GM03348 (cell line): ENCODE measurements around the gene CAMK2G.
A peak's percentile ranks its signal among the peaks of the same experiment; 100 is the strongest.

ENCODE experiments used
- DNase-seq: peaks from one replicate; pipeline ENCODE4 v3.0.0; 2012; ENCODE audit warnings: low spot score

CAMK2G gene

DNA sequence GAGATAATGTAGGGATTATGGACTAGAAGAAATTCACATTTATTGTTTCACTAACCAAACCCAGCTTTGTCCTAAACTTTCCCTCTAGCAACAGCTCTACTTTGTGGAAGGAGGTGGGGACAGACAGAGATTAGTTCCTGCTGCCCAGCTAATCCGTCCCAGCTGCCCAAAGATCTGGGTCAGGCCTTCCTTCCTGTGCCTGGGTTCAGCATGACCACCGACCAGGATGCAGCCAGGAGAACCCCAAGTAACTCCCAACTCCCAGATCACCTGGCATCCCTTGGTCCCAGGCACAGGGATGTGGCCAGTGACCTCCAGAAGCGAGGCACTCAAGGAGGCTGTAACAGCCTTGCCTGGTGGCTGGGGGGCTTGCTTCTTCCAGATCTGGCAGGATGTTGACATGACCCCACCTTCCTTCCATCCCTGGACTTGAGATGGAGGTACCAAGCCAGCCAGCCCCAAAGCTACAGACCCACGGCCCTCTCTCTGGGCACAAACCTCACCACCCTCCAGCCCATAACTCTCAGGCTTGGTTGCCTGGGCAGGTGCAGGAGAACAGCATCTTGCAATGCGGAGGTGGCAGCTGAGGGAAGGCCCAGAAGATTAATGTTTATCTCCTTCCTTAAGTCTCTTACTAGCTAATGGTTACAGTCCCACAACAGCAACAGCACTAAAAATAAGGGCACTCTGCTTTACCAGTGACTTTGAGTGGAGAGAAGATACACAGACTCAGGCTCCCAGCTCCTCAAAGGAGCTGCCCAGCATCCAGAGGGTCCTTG, 11.1 kb downstream of the CAMK2G start:
- DNase-seq = no peak

GRCh38 chr10:73862011-73862410, 12.3 kb downstream of the CAMK2G start:
- DNase-seq = no peak

DNA sequence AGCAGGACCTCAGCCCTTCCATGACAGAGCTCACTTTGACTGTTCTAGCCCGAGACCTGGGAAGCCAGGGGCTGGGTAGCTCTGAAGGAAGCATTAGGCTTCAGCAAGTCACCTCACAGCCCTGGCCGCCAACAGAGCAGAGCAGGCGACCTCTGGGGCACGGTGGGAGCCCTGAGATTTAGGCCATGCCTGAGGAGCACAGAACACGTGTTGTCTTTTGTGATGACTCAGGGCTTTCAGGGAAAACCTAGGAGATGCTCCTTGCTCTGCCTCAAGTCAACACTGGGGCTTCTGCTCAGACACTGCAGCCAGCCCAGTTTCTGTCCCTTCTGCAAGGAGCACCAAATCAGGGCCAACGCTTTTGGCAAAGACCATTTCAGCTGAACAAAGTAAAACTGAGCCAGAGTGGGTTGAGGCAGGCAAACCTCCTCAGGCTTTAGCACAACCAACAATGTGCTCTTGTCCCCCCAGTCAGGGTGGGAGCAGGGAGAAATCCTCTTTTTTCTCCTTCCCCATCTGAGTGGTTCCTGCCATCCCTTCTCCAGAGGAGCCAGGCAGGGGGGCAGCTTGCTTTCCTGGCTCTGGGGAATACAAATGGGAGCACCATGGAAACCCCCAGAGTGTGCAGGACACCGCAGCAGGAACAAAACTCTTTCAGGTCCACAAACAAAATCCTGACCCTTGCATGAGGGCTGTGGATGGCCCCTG, 14.4 kb downstream of the CAMK2G start:
- no peak for DNase-seq

DNA sequence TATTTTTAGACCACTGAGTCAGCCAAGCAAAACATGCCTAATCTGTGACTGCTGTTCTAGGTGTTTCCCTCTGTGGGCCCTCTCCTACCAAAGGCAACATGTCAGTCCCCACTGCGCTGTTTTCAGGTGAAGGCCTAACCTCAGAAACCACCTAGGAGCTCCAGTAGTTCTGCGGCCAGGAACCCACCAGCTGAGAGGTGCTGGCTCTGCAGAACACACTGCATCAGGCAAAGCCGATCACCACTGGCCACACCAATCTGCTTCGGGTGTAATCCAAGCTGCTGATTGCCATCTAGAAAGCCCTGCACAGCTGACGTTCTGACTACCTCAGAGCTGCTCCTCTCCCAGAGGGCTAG, 14.9 kb downstream of the CAMK2G start:
- no peak for DNase-seq

DNA sequence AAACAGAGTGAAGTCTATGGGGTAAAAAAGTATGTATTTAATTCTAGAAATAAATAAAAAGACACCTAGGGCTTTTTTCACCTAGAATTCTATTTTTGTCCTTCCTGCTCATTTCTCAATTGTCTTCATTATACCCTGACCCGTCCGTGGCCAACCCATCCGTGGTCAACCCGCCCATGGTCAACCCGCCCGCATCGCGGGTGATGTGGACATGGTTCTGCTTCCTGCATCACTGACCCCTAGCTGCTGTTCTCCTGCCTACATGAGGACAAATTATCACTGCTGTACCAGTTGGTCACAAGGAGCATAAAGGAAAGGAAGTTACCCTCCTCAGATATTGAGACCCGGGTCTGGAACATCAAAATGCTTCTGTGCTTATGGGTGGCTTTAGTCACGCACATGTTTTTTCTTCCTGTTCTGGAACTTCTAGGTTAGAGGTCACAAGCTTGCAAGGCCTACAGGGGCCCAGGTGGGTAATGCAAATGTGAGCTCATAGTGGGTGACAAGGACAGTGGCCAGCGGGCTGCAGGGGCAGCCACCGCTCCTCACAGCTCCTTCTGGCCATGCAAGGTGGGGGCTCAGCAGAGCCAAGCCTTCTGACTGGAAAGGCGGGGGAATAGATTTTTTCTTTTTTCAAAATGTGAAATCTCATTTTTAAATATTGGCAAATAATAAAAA, 15.5 kb downstream of the CAMK2G start:
- no peak for DNase-seq

DNA sequence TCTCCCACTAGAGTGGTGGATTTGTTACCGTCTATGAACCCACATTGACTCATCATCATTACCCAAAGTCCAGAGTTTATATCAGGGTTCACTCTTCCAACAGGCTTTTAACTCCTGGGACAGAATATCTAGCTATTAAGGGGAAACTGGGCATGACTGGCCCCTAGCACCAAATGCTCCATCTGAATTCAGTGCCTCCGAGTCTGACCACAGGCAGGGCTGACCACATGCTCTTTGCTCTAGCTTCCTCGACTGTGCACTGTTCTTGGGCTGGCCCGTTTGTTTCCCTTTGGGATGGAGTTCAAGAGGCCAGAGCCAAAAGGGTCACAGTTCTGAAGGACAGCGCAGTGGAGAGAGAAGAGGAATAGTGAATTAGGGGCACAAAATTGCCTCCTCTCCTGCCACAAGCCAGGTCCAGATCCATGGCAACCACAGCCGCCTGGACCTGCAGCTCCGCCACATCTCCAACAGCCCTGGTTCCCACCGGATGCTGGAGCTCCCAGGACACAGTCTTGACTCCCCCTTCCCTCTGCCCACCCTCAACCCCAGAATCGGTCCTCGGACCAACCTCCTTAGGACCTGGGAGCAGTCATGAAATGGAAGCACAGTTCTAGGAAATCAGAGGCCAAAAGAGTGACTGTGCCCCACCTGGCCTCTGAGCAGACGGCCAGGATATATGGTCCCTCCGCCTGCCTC, 16.2 kb downstream of the CAMK2G start:
- no peak for DNase-seq

DNA sequence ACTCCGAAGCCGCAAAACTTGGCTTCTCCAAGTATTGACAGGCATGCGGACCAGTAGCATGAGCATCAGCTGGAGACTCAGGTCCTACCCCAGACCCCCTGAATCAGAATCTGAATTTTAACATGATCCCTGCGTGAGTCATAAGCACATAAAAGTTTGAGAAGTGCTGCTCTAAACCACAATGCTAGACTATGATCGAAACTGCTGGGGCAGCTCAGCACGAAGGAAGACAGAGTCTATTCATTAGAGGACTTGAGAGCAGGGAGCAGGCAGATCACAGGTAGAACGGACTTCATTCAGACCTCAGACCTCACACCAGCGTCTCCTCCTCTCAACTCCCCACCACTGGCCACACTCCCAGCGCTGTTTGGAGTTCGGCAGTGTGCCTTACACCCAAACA, 16.9 kb downstream of the CAMK2G start:
- no peak for DNase-seq

- no peak for DNase-seq
These were observed 18.1 kb downstream of the CAMK2G start for GRCh38 chr10:73856261-73856660.

DNA sequence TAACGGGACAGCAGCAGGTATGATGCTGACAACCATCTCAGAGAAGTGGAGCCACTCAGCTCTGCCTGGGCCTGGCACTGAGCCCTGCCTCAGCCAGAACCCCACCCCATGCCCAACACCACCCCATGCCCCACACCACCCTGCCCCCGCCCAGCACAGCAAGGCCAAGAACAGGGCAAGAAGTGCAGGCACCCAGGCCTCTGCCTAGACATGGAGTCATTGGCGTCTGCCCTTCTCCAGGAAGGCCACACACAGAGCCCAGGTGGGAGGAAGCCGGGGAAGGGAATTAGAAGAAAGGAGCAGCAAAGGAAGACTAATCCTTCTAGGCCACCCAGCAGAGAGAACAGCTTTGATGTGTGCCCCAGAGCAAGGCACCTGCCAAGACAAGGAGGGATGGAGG, 18.9 kb downstream of the CAMK2G start:
- no peak for DNase-seq

- DNase-seq = no peak
These were observed 20.0 kb downstream of the CAMK2G start for GRCh38 chr10:73854310-73854709.

DNA sequence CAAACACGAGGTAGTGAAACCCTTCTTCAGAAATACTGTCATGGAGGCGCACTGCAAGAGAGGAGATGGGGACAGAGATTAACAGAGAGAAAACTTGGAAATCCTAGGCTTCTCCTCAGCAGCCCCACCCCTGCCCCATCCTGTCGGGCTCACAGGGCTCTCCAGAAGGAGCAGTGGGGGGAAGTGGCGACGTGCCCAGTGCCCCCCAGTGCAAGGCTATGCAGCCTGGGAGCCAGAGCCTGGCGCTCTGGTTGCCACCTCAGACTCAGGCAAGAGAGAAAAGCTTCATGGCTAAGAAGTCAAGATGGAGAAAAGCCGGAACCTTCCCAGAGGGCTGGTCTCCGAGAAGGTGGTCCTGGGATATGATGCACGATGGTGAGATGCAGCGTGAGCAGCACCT, 21.2 kb downstream of the CAMK2G start:
- no peak for DNase-seq

DNA sequence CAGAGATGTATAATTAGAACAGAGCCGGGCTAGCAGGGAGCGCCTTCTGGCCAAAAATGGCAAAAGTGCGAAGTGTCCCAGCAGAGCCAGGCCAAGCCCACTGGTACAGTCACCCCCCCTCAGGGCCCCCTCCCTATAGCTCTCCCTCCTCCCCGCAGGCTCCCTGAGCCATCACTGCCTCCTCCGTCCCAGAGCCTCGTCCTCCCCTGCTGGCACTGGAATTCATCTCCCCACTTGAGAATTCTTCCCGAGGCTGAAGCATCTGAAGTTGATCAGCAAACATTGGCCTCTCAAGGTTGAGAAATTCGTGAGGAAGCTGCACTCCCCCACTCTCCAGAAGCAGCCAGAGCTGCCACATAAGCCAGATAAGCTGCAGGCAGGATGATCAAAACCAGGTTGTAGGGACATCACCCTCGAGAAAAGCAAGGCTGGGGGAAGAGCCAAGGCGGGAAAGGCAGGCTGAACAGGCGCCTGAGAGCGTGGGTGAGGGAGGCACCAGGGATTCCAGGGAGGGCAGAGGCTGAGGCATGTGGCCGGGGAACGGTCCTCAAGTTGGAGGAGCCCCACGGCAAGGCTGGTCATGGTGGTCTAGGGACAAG, 23.4 kb downstream of the CAMK2G start:
- peak; percentile 94 for DNase-seq

- no peak for DNase-seq
These were observed 24.1 kb downstream of the CAMK2G start for GRCh38 chr10:73850211-73850610.

DNA sequence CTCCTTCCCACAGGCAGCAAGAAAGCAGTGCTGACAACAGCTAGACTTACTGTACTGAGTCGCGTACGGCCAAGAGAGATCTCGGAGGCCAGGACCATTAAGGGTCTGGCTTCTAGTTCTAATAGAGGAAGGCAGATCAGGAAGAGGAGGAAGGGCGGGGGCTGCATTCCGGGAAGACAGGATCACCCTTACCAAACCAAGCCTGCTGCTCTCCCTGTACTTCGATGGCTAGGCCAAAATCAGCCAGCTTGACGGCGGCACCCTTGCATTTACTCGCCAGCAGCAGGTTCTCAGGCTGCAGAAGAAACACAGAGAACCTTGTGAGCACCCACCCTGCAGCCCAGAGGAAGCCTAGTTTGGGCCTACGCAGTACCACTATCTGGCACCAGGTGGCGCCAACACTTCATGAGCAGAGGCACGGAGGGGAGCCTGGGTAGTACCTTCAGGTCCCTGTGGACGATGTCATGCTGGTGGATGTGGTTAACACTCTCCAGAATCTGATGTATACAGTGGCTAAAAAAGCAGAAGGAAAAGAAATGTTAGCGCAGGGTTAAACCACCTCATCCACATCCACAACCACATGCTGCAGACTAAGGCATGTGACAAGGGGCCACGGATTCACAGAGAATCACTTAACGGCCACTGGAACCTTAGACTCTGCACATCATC, 25.4 kb downstream of the CAMK2G start:
- peak; percentile 91 for DNase-seq

- no peak for DNase-seq
These were observed 27.3 kb downstream of the CAMK2G start for GRCh38 chr10:73847031-73847430.

GRCh38 chr10:73843261-73843660, 31.1 kb downstream of the CAMK2G start:
- no peak for DNase-seq

DNA sequence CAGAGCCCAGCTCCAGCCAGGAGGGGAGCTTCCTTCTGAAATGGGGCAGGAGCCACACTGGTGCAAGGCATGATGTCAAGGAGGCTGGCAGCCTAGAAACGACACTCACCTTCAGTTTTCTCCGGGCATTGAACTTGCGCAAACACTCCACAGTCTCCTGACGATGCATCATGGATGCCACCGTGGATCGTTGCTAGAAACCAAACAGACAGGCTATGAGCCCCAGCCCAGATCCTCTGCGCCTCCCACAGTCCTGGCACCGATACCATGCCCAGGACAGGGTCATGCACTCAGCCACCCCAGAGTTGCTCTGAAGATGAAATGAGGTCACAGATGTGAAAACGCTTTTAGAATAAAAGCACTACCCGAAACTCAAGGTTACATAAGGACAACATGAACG, 32.0 kb downstream of the CAMK2G start:
- DNase-seq = no peak

DNA sequence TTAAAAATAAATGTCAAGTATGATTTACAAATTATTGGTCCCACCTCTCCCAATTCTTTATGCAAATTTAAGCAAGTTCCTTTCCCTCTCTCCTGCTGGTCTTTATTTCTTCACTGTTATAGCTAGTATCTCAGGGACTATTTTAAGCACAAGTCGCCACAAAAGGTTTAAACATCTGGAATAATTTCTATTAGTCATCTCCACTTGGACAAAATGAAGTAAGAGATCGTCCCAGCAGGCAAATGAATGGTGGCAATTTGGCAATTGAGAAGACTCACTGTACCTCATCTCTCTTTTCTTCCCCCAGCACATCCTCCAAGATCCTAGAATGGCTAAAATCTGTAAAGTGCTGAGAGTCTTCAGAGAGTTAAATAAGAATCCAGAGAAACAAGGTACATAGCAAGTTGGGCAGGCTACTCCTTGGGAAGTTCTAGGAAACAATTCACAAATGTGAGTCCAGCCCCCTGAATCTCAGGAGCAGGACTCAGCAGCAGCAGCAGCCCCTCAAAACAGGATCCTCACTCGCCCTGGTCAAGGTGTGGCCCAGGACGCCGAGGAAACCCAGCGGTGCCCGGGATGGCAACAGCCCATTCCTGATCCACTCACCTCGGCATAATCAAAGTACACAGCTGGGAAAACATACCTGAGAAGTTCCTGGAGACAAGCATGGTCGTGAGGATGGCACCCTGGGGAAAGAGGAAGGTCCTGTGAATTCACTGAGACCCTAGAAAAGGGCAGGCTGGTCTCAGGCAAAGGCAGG, 32.6 kb downstream of the CAMK2G start:
- peak; percentile 55 for DNase-seq

GRCh38 chr10:73841061-73841421, 33.3 kb downstream of the CAMK2G start:
- DNase-seq = no peak

- no peak for DNase-seq
These were observed 33.8 kb downstream of the CAMK2G start for GRCh38 chr10:73840403-73841060.

GRCh38 chr10:73840056-73840402, 34.3 kb downstream of the CAMK2G start:
- no peak for DNase-seq
